Keratinocyte (primary cell): Measurements from ENCODE around the gene DENND11.

Experiments
- EZH2 ChIP-seq: IDR thresholded peaks from one replicate; pipeline ENCODE4 v1.6.1; 2012; ENCODE audit warnings: inconsistent platforms, mild to moderate bottlenecking, low read length, moderate library complexity
- TF ChIP-seq, protein P1 (sequence below), 3 experiments: IDR thresholded peaks in 1 of 3; conservative IDR thresholded peaks in 1 of 3; optimal IDR thresholded peaks in 1 of 3; 2 replicates in 2 of 3; 3 replicates in 1 of 3; pipeline versions ENCODE3 to v1.5.1; 2011; ENCODE audit warnings: low read length in 3 of 3, mild to moderate bottlenecking in 3 of 3, moderate library complexity in 2 of 3, control low read depth in 1 of 3, inconsistent platforms in 1 of 3; ENCODE audit not compliant: insufficient read depth in 2 of 3; ENCODE audit errors: extremely low read depth in 1 of 3

DNA sequence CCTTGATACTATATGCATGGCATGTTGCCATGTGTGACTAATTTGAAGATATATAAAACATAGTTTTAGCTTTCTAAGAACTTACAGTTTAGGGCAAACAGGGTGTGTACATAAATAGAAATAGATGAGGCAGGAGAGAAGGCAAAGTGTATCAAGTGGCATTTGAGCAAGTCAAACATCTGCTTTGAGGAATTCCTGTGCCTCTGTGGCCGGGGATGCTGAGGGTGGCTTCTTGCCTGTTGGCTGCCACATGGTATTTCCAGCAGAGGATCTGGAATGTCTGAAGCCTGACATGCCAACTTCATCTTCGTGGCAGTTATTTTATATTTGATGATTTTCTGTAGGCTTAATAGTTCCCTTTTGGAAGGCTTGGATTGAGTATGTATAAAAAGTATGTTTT is 42.2 kb upstream of the DENND11 start:
- TF ChIP-seq, protein P1, sequence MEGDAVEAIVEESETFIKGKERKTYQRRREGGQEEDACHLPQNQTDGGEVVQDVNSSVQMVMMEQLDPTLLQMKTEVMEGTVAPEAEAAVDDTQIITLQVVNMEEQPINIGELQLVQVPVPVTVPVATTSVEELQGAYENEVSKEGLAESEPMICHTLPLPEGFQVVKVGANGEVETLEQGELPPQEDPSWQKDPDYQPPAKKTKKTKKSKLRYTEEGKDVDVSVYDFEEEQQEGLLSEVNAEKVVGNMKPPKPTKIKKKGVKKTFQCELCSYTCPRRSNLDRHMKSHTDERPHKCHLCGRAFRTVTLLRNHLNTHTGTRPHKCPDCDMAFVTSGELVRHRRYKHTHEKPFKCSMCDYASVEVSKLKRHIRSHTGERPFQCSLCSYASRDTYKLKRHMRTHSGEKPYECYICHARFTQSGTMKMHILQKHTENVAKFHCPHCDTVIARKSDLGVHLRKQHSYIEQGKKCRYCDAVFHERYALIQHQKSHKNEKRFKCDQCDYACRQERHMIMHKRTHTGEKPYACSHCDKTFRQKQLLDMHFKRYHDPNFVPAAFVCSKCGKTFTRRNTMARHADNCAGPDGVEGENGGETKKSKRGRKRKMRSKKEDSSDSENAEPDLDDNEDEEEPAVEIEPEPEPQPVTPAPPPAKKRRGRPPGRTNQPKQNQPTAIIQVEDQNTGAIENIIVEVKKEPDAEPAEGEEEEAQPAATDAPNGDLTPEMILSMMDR (optimal IDR thresholded peaks at IDR 0.05 in 1 of 3, IDR thresholded peaks at IDR 0.05 in 1 of 3, conservative IDR thresholded peaks at IDR 0.05 in 1 of 3; ENCODE audit: extremely low read depth in 1 of 3, insufficient read depth in 2 of 3, low read length in 3 of 3), result no peak
- TF ChIP-seq EZH2, result no peak
